SK-N-SH (cell line): ENCODE measurements around the gene AP3D1. TPM values are rescaled to one million over a fixed set of nuclear protein-coding genes. Genes with fewer than 3 reads are reported as not detected.

Experiments
- CTCF ChIA-PET: fragments of 300-600, 350-600 bp; formaldehyde crosslinking; extraction: SDS; loops from one replicate; lab custom pipeline; 2021; lab: Yijun Ruan, JAX
- POLR2A ChIA-PET: fragments of 350-600 bp; sonication (Branson Sonifier 250); formaldehyde crosslinking; extraction: SDS; loops from one replicate; lab custom pipeline; 2020; ENCODE audit warnings: antibody characterized with exemption, inconsistent platforms; lab: Yijun Ruan, JAX
- DNase-seq: peaks from one replicate; pipeline ENCODE4 v3.0.0; 2012
- H2AFZ ChIP-seq: fragments of 200-600 bp; sonication (generic); 2 replicates; pipeline ENCODE4 v1.8.1; 2016; ENCODE audit warnings: antibody characterized with exemption, mild to moderate bottlenecking, low read depth
- H3F3A ChIP-seq: fragments of 200-600 bp; sonication (generic); replicated peaks from 2 replicates; pipeline ENCODE3; 2016; ENCODE audit warnings: antibody characterized with exemption, mild to moderate bottlenecking; ENCODE audit not compliant: insufficient read depth
- H3K27ac ChIP-seq, 2 experiments: fragments of 200-500 bp in 1 of 2; fragments of 200-600 bp in 1 of 2; sonication (Bioruptor generic) in 1 of 2; sonication (generic), shearing (Covaris generic) in 1 of 2; 2 replicates each; pipeline versions ENCODE4 v1.5.1 to v1.6.1; 2014 to 2016; ENCODE audit warnings: low read depth in 2 of 2, inconsistent platforms in 1 of 2, low read length in 1 of 2, mild to moderate bottlenecking in 1 of 2, mixed read lengths in 1 of 2
- H3K27me3 ChIP-seq: fragments of 200-600 bp; sonication (generic), shearing (Covaris generic); 2 replicates; pipeline ENCODE4 v1.6.1; 2016; ENCODE audit warnings: mixed run types; ENCODE audit not compliant: insufficient read depth
- H3K36me3 ChIP-seq, 2 experiments: fragments of 200-500 bp in 1 of 2; fragments of 200-600 bp in 1 of 2; sonication (Bioruptor generic) in 1 of 2; sonication (generic) in 1 of 2; replicated peaks in 1 of 2; 2 replicates each; pipeline versions ENCODE3 to v1.5.1; 2014 to 2016; ENCODE audit warnings: low read length in 1 of 2, mild to moderate bottlenecking in 1 of 2; ENCODE audit not compliant: insufficient read depth in 2 of 2, control insufficient read depth in 1 of 2
- H3K4me1 ChIP-seq, 2 experiments: fragments of 200-500 bp in 1 of 2; fragments of 200-600 bp in 1 of 2; sonication (Bioruptor generic) in 1 of 2; sonication (generic), shearing (Covaris generic) in 1 of 2; 2 replicates each; pipeline versions ENCODE4 v1.5.1 to v1.6.1; 2014 to 2016; ENCODE audit warnings: low read depth in 1 of 2, low read length in 1 of 2, mixed run types in 1 of 2; ENCODE audit not compliant: insufficient read depth in 2 of 2, control insufficient read depth in 1 of 2
- H3K4me2 ChIP-seq: fragments of 200-600 bp; sonication (generic), shearing (Covaris generic); 2 replicates; pipeline ENCODE4 v1.6.1; 2017; ENCODE audit warnings: mixed run types
- H3K4me3 ChIP-seq, 2 experiments: fragments of 200-500 bp in 1 of 2; fragments of 200-600 bp in 1 of 2; sonication (Bioruptor generic) in 1 of 2; sonication (generic), shearing (Covaris generic) in 1 of 2; 2 replicates each; pipeline versions ENCODE4 v1.5.1 to v1.8.1; 2014 to 2016; ENCODE audit warnings: low read depth in 2 of 2, inconsistent platforms in 1 of 2, low read length in 1 of 2, mild to moderate bottlenecking in 1 of 2, mixed read lengths in 1 of 2, moderate library complexity in 1 of 2
- H3K79me2 ChIP-seq: fragments of 200-600 bp; sonication (generic); 2 replicates; pipeline ENCODE4 v1.8.1; 2017; ENCODE audit warnings: mild to moderate bottlenecking; ENCODE audit not compliant: insufficient read depth
- H3K9ac ChIP-seq: fragments of 200-600 bp; sonication (generic); 2 replicates; pipeline ENCODE4 v1.6.1; 2017; ENCODE audit warnings: mixed run types
- H3K9me2 ChIP-seq: fragments of 200-600 bp; sonication (generic); 2 replicates; pipeline ENCODE4 v1.6.1; 2017; ENCODE audit warnings: mixed run types
- H3K9me3 ChIP-seq: fragments of 200-600 bp; sonication (generic); 2 replicates; pipeline ENCODE4 v1.6.1; 2017; ENCODE audit warnings: mixed run types, mild to moderate bottlenecking, moderate library complexity
- H4K20me1 ChIP-seq: fragments of 200-600 bp; sonication (generic); 2 replicates; pipeline ENCODE4 v1.6.1; 2017; ENCODE audit warnings: mild to moderate bottlenecking, mixed run types; ENCODE audit not compliant: insufficient read depth
- CHD2 ChIP-seq: fragments of 150-350 bp; IDR thresholded peaks from 2 replicates; pipeline ENCODE4 v1.6.1; 2018; ENCODE audit warnings: low read length; ENCODE audit not compliant: partially characterized antibody
- EZH2phosphoT487 ChIP-seq: fragments of 200-600 bp; sonication (generic); IDR thresholded peaks from 2 replicates; pipeline ENCODE4 v1.6.1; 2017; ENCODE audit warnings: low read depth, mixed run types, mild to moderate bottlenecking, antibody characterized with exemption, moderate library complexity, borderline replicate concordance
- FOSL2 ChIP-seq: IDR thresholded peaks from 2 replicates; pipeline ENCODE4 v1.4.0; 2012; ENCODE audit warnings: low read depth, mild to moderate bottlenecking, moderate library complexity, borderline replicate concordance
- FOXJ3 ChIP-seq: sonication (generic); formaldehyde crosslinking; IDR thresholded peaks from 2 replicates; pipeline ENCODE4 v1.5.1; 2020; ENCODE audit warnings: mild to moderate bottlenecking, missing genetic modification reagents
- IRF3 ChIP-seq: fragments of 150-350 bp; IDR thresholded peaks from 2 replicates; pipeline ENCODE4 v1.6.1; 2016; ENCODE audit warnings: mild to moderate bottlenecking, low read depth, low read length
- JUND ChIP-seq: IDR thresholded peaks from 2 replicates; pipeline ENCODE4 v1.4.0; 2012
- MXI1 ChIP-seq: IDR thresholded peaks from 2 replicates; pipeline ENCODE4 v1.6.1; 2012; ENCODE audit warnings: mild to moderate bottlenecking, low read depth, low read length, improper control_type of control experiment
- POLR2AphosphoS5 ChIP-seq: IDR thresholded peaks from 2 replicates; pipeline ENCODE4 v1.6.1; 2012; ENCODE audit warnings: low read depth, low read length
- SMC3 ChIP-seq: IDR thresholded peaks from 2 replicates; pipeline ENCODE4 v1.6.1; 2012; ENCODE audit warnings: low read depth, low read length, improper control_type of control experiment
- TAF1 ChIP-seq: IDR thresholded peaks from 2 replicates; pipeline ENCODE4 v1.6.1; 2012; ENCODE audit warnings: low read depth, mild to moderate bottlenecking, low read length, moderate library complexity, borderline replicate concordance
- WGBS: methylation state at CpG from one replicate; pipeline ENCODE4 v1.1.6; 2017; ENCODE audit warnings: low lambda C conversion rate; 5-methylcytosine and 5-hydroxymethylcytosine counted together
- polyA plus RNA-seq, 3 experiments: library from polyadenylated mRNA; depleted of rRNA; stranded (reverse); fragments of >200 nt; gene quantifications; 2 replicates each; pipeline ENCODE4 v1.2.3, GENCODE V29; 2012
- TF ChIP-seq, protein P1 (sequence below): IDR thresholded peaks from 2 replicates; pipeline ENCODE4 v1.4.0; 2012; ENCODE audit warnings: low read depth, borderline replicate concordance
- TF ChIP-seq, protein P2 (sequence below): IDR thresholded peaks from 2 replicates; pipeline ENCODE4 v1.6.1; 2012; ENCODE audit warnings: mild to moderate bottlenecking, low read depth, low read length, moderate library complexity

AP3D1 gene
- polyA plus RNA-seq, 1 of the 3 experiments (the other 2 are of a cell fraction): 127 TPM

DNA sequence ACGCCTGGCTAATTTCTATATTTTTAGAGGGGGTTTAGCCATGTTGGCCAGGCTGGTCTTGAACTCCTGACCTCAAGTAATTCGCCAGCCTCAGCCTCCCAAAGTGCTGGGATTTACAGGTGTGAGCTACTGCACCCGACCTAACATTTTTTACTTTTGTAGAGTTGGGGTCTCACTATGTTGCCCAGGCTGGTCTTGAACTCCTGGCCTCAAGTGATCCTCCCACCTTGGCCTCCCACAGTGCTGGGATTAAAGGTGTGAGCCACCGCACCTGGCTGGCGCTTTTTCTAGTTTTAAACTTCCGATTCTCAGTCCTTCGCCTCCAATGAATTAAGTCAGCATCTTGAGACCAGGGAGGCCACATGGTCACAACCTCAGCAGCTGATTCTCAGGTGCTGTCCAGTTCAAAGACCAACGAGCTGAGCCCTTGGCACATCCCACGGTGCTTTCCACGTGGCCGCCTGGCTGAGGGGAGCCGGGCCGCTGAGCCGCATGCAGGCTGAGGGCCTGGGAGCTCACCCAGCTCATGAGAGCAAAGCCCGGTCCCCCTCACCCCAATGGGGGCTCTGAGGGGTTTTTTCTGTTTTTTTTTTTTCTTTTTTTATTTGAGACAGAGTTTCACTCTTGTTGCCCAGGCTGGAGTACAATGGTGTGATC lies 9.1 kb downstream of the AP3D1 start (continued):
- TF ChIP-seq TAF1 (no peak), IRF3 (no peak), SMC3 (no peak), FOXJ3 (CRISPR knock-in tag) (no peak), CHD2 (no peak)
- TF ChIP-seq, protein P1, sequence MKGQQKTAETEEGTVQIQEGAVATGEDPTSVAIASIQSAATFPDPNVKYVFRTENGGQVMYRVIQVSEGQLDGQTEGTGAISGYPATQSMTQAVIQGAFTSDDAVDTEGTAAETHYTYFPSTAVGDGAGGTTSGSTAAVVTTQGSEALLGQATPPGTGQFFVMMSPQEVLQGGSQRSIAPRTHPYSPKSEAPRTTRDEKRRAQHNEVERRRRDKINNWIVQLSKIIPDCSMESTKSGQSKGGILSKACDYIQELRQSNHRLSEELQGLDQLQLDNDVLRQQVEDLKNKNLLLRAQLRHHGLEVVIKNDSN: no peak

GRCh38 chr19:2140138-2140569 lies 11.2 kb downstream of the AP3D1 start:
- Histone ChIP-seq H3K9me3 (no peaks in the 10 kb centered on the region), H3F3A (no peaks in the 10 kb centered on the region), H3K4me3 (no peak overlapping the region), H3K9me2 (no peaks in the 10 kb centered on the region), H3K9ac (no peak overlapping the region), H2AFZ (no peak overlapping the region), H3K4me1 (no peaks in the 10 kb centered on the region; a peak in 1 of 4 replicates), H3K27ac (no peak overlapping the region), H4K20me1 (peaks cover 89% of the 10 kb centered on the region), H3K4me2 (no peak overlapping the region), H3K27me3 (no peaks in the 10 kb centered on the region), H3K36me3 (peaks cover 2 to 21% of the 10 kb centered on the region in 2 experiments), H3K79me2 (peaks cover 96% of the 10 kb centered on the region)
- no peak for DNase-seq
- TF ChIP-seq FOXJ3 (CRISPR knock-in tag) (no peak), MXI1 (no peak), POLR2AphosphoS5 (no peak), JUND (no peak), EZH2phosphoT487 (no peak), FOSL2 (no peak)
- TF ChIP-seq, protein P2, sequence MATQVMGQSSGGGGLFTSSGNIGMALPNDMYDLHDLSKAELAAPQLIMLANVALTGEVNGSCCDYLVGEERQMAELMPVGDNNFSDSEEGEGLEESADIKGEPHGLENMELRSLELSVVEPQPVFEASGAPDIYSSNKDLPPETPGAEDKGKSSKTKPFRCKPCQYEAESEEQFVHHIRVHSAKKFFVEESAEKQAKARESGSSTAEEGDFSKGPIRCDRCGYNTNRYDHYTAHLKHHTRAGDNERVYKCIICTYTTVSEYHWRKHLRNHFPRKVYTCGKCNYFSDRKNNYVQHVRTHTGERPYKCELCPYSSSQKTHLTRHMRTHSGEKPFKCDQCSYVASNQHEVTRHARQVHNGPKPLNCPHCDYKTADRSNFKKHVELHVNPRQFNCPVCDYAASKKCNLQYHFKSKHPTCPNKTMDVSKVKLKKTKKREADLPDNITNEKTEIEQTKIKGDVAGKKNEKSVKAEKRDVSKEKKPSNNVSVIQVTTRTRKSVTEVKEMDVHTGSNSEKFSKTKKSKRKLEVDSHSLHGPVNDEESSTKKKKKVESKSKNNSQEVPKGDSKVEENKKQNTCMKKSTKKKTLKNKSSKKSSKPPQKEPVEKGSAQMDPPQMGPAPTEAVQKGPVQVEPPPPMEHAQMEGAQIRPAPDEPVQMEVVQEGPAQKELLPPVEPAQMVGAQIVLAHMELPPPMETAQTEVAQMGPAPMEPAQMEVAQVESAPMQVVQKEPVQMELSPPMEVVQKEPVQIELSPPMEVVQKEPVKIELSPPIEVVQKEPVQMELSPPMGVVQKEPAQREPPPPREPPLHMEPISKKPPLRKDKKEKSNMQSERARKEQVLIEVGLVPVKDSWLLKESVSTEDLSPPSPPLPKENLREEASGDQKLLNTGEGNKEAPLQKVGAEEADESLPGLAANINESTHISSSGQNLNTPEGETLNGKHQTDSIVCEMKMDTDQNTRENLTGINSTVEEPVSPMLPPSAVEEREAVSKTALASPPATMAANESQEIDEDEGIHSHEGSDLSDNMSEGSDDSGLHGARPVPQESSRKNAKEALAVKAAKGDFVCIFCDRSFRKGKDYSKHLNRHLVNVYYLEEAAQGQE: no peak
- TF ChIP-seq, protein P1: no peak
- ChIA-PET POLR2A (no interaction called here), CTCF (no interaction called here)
- WGBS: 95% methylated on average over 14 of the region's 14 CpGs
